GM23338 (cell line): Measurements from ENCODE around the gene PDE10A.

Experiments
- EZH2 ChIP-seq: fragments of 200-600 bp; sonication (generic); IDR thresholded peaks from one replicate; pipeline ENCODE4 v1.8.0; 2017; ENCODE audit warnings: antibody characterized with exemption, mild to moderate bottlenecking, low read depth; ENCODE audit not compliant: unreplicated experiment
- POLR2AphosphoS5 ChIP-seq: IDR thresholded peaks from 2 replicates; pipeline ENCODE4 v1.6.1; 2016; ENCODE audit warnings: antibody characterized with exemption, low read depth
- TF ChIP-seq, protein P1 (sequence below), 2 experiments: fragments of 200-600 bp in 1 of 2; sonication (generic) in 1 of 2; conservative IDR thresholded peaks; 2 replicates each; pipeline versions ENCODE4 v1.5.1 to v1.6.1; 2016 to 2017; ENCODE audit warnings: antibody characterized with exemption in 2 of 2, low read depth in 2 of 2, mild to moderate bottlenecking in 2 of 2, moderate library complexity in 1 of 2

DNA sequence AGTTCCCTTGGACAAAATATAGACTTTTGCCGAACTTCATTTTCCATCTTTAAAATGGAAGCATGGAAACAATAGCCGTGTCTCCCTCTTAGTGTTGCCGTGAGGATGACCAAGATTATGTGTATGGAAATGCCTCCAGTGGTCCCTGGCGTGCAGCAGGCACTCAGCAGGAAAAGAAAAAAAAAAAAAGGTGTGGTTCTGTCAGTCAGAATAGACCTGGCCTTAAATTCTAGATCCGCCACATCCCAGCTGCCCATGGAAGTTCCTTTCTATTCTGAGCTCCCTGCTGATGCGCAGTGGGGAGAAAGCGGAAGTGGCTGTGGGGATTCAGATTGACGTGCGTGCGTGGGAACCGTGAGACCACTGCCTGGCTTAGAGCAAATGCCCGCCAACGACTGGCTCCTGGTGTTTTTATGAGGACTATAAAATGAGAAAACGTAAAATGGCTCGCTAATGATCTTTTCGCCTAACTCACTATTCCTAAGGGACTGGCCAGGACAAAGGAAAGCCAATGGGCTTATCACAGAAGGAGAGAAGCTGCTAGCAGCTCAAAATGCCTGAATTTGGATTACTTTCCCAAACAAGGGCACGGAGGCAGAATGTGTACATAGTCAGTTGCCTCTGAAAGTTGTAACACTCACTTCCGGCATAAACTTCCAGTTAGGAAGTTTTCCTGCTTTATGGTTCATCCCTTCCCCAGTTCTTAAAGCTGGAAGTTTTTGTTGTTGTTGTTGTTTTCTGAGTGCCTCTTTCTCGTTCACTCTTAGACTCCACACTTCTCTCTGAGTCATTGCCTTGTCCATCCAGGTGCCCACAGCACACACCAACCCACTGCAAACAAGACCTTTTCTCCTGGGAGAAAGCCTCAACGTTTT, 11.4 kb upstream of the PDE10A start:
- TF ChIP-seq, protein P1, sequence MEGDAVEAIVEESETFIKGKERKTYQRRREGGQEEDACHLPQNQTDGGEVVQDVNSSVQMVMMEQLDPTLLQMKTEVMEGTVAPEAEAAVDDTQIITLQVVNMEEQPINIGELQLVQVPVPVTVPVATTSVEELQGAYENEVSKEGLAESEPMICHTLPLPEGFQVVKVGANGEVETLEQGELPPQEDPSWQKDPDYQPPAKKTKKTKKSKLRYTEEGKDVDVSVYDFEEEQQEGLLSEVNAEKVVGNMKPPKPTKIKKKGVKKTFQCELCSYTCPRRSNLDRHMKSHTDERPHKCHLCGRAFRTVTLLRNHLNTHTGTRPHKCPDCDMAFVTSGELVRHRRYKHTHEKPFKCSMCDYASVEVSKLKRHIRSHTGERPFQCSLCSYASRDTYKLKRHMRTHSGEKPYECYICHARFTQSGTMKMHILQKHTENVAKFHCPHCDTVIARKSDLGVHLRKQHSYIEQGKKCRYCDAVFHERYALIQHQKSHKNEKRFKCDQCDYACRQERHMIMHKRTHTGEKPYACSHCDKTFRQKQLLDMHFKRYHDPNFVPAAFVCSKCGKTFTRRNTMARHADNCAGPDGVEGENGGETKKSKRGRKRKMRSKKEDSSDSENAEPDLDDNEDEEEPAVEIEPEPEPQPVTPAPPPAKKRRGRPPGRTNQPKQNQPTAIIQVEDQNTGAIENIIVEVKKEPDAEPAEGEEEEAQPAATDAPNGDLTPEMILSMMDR (conservative IDR thresholded peaks at IDR 0.05; ENCODE audit: low read depth in 2 of 2), result no peak
- TF ChIP-seq EZH2 (no peak), POLR2AphosphoS5 (no peak)
